Measurements from ENCODE around the gene TSKU. TPM values are rescaled to one million over a fixed set of nuclear protein-coding genes. Genes with fewer than 3 reads are reported as not detected.
"Not testable (repeated sequence)": the region's sequence is repeated elsewhere in the genome, so short reads cannot be mapped to it uniquely, and the experiment has no call there.

The TSKU gene, protein sequence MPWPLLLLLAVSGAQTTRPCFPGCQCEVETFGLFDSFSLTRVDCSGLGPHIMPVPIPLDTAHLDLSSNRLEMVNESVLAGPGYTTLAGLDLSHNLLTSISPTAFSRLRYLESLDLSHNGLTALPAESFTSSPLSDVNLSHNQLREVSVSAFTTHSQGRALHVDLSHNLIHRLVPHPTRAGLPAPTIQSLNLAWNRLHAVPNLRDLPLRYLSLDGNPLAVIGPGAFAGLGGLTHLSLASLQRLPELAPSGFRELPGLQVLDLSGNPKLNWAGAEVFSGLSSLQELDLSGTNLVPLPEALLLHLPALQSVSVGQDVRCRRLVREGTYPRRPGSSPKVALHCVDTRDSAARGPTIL
- total RNA-seq, result 10 to 100 TPM; 32.0 to 80.7 (median 63.4) TPM

DNA sequence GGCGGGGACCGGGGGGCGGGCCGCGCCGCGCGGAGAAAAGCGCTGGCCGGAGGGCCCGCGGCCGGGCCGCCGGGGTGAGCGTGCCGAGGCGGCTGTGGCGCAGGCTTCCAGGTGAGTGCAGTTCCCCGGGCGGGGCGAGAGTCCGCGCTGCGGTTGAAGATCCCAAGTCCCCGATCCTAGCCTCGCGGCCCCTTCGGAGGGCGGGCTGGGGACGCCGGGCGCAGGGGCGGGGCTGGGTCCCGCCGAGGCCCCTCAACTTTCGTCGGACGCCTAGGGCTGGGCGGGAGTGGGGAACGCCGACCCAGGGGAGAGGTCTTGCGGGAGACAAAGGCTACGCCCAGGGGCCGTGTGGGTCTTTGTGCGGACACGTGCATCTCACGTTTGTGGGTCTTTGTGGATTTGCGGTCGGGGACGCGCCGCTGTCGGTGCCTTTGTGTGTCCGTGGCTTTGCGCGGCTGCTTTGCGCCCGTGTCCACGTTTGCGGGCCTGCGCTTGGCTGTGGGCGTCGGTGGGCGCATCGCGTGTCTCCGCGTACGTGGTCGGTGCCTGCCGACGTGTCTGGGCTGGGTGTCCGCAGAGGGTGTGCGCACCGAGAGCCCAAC is at the start of gene TSKU:
Gene TSKU (plus strand): TSS at position 63 of the 602 bp plus-strand sequence. CDS start 12,261 bp downstream, outside the sequence.
- Histone ChIP-seq H3K4me3 (peak within 1 kb of the TSS; percentile 81 to 97 (median 89)), H3K9me3 (no peaks in the 10 kb centered on the region), H3K36me3 (no peaks in the 10 kb centered on the region), H3K27me3 (peaks cover 6% of the 10 kb centered on the region), H3K27ac (peak within 1 kb of the TSS; percentile 94 to 95 (median 95)), H3K4me1 (peaks cover 7 to 54% (median 44%) of the 10 kb centered on the region in 4 donors)
- no peak for DNase-seq
- in situ Hi-C loops (cut with MboI; ENCODE audit: low pct_ligation_motif_present in 1 of 4, low pct_unique_long_range_greater_than_20kb in 1 of 4, low sequenced_read_pairs in 3 of 4), result no loop called here
- intact Hi-C loops (cut with DNase I; ENCODE audit: low total_unique reads), result no loop called here
- 2% methylated on average over 40 of the region's 76 CpGs; no CpG with 5 or more reads in 1 of the 2 donors for WGBS, 2 donors (ENCODE audit: low coverage in 1 of 2)
- no peak for TF ChIP-seq EP300 (IDR thresholded peaks at IDR 0.05; ENCODE audit: low read depth)
- TF ChIP-seq POLR2A (IDR thresholded peaks at IDR 0.05), result no peak
- peak in 1 of 3 donors; percentile 3 for TF ChIP-seq POLR2AphosphoS5 (IDR thresholded peaks at IDR 0.05)
- TF ChIP-seq, protein P1, sequence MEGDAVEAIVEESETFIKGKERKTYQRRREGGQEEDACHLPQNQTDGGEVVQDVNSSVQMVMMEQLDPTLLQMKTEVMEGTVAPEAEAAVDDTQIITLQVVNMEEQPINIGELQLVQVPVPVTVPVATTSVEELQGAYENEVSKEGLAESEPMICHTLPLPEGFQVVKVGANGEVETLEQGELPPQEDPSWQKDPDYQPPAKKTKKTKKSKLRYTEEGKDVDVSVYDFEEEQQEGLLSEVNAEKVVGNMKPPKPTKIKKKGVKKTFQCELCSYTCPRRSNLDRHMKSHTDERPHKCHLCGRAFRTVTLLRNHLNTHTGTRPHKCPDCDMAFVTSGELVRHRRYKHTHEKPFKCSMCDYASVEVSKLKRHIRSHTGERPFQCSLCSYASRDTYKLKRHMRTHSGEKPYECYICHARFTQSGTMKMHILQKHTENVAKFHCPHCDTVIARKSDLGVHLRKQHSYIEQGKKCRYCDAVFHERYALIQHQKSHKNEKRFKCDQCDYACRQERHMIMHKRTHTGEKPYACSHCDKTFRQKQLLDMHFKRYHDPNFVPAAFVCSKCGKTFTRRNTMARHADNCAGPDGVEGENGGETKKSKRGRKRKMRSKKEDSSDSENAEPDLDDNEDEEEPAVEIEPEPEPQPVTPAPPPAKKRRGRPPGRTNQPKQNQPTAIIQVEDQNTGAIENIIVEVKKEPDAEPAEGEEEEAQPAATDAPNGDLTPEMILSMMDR (IDR thresholded peaks at IDR 0.05), result peak in 1 of 5 experiments; percentile 8

DNA sequence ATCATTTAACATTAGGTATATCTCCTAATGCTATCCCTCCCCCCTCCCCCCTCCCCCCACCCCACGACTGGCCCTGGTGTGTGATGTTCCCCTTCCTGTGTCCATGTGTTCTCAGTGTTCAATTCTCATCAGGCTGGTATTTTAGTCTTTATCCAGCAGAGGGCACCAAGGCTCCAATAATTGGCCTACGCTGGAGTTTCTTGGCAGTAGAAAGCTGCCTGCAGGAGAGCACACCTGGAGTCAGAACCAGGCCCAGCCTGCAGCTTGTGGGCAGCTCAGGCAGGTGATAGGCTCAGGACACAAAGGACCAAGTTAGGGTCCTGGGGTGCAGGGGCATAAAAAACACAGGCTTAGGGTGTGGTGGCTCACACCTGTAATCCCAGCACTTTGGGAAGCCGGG is 49.2 kb upstream of the TSKU start:
- in situ Hi-C loops (cut with MboI; ENCODE audit: low pct_ligation_motif_present in 1 of 4, low pct_unique_long_range_greater_than_20kb in 1 of 4, low sequenced_read_pairs in 3 of 4) (loop anchor here in 2 of 4 donors (10.0 to 25.0 kb wide), 2 partner anchors 181 to 303 kb away; partner anchors contain the start of gene B3GNT6 (in 1 of the 2)), intact Hi-C loops (cut with DNase I; ENCODE audit: low total_unique reads) (loop anchor here (2.0 to 10.0 kb wide), 2 partner anchors 65 to 181 kb away; no protein-coding TSS in a partner anchor)
- TF ChIP-seq, protein P1 (IDR thresholded peaks at IDR 0.05), result peak; percentile 53 to 84 (median 62)
- H3K27me3 ChIP-seq, H3K4me1 ChIP-seq, H3K4me3 ChIP-seq, H3K36me3 ChIP-seq, H3K9me3 ChIP-seq, H3K27ac ChIP-seq: not testable (repeated sequence)
- peak; percentile 60 for DNase-seq
- 33% methylated on average over 3 of the region's 3 CpGs; no CpG with 5 or more reads in 1 of the 2 donors for WGBS, 2 donors (ENCODE audit: low coverage in 1 of 2)

DNA sequence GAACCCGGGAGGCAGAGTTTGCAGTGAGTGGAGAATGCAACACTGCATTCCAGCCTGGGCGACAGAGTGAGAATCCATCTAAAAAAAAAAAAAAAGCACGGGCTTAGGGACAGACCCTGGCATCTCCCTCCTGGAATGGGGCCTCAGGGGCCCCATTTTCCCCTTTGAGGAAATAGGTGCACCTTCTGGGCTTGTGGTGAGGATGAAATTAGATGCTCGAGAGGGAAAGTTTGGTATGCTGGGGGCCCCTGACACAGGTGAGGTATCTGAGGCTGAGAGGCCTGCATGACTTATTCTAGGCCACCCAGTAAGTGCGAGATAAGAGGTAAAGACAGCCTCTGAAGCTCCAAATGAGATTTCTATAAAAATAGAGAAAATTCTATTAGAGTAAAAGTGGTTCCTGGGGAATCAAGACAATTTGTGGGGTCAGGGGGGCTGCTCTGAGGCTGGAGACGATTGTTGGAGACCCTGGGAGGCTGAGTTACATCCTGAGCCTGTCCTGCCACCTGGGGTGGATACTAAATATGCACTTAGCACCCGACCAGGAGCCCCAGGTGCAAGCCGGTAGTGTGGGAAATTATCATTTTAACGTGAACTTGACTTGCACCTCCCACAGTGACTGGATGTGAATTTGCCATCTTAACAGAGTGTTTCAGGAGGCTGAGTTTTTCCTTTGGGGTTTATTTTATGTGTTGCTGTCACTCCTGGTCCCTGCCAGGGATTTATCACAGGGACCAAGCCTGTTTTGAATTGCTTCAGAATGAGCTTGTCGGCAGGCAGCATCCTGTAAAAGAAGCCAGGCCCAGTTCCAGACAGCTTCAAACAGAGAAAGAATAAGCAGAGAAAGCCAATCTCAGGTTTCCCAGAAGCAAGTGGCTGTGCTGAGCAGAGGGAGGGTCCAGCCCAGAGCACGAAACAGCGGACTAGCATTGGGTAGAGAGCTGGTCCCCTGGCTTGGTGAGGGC is 48.4 kb upstream of the TSKU start:
- in situ Hi-C loops (cut with MboI; ENCODE audit: low pct_ligation_motif_present in 1 of 4, low pct_unique_long_range_greater_than_20kb in 1 of 4, low sequenced_read_pairs in 3 of 4) (loop anchor here in 3 of 4 donors (5.0 to 25.0 kb wide), 4 partner anchors 63 to 303 kb away; partner anchors contain the start of gene B3GNT6 (in 1 of the 3)), intact Hi-C loops (cut with DNase I; ENCODE audit: low total_unique reads) (loop anchor here (2.0 to 10.0 kb wide), 2 partner anchors 64 to 180 kb away; no protein-coding TSS in a partner anchor)
- H3K9me3 ChIP-seq, result no peaks in the 10 kb centered on the region
- peaks cover 0 to 3% (median 0%) of the 10 kb centered on the region in 4 donors for H3K4me1 ChIP-seq
- H3K27ac ChIP-seq, result no peak overlapping the region
- TF ChIP-seq POLR2A (IDR thresholded peaks at IDR 0.05) (no peak), EP300 (IDR thresholded peaks at IDR 0.05; ENCODE audit: low read depth) (no peak), POLR2AphosphoS5 (IDR thresholded peaks at IDR 0.05) (no peak)
- TF ChIP-seq, protein P1 (IDR thresholded peaks at IDR 0.05), result no peak
- WGBS, 2 donors (ENCODE audit: low coverage in 1 of 2), result 69 to 85% methylated on average over 3 to 12 of the region's 12 CpGs
- DNase-seq, result no peak
- H3K27me3 ChIP-seq, result no peaks in the 10 kb centered on the region
- no peak overlapping the region for H3K4me3 ChIP-seq
- H3K36me3 ChIP-seq, result no peaks in the 10 kb centered on the region

All from transverse colon (tissue), 4 donors.